ENCODE measurements around the gene NFATC1.

Gene NFATC1

GRCh38 chr18:79400591-79401381 lies 5.1 kb downstream of the NFATC1 start:
- peaks cover 17% of the 10 kb centered on the region for H3K36me3 ChIP-seq (ENCODE audit: control insufficient read depth, insufficient read depth, low read length)
- H3K4me3 ChIP-seq (ENCODE audit: extremely low read depth, insufficient read depth, low read length, poor library complexity, severe bottlenecking), result peak overlapping the region; percentile 56
- peaks cover 46% of the 10 kb centered on the region for H3K4me1 ChIP-seq (ENCODE audit: control insufficient read depth, insufficient read depth, low read length, poor library complexity, severe bottlenecking)
- H3K27ac ChIP-seq (ENCODE audit: low read depth, low read length, severe bottlenecking), result peak overlapping the region; percentile 10
- no peaks in the 10 kb centered on the region for H3K9me3 ChIP-seq (ENCODE audit: control insufficient read depth, low read length)
- 45 to 54% methylated on average over 22 to 30 of the region's 58 CpGs for whole genome bisulfite sequencing, 2 experiments (ENCODE audit: insufficient coverage in 2 of 2)

- peaks cover 24% of the 10 kb centered on the region for H3K36me3 ChIP-seq (ENCODE audit: control insufficient read depth, insufficient read depth, low read length)
- 93 to 94% methylated on average over 29 to 31 of the region's 32 CpGs for WGBS, 2 experiments (ENCODE audit: insufficient coverage in 2 of 2)
- H3K4me3 ChIP-seq (ENCODE audit: extremely low read depth, insufficient read depth, low read length, poor library complexity, severe bottlenecking), result no peak overlapping the region
- H3K27ac ChIP-seq (ENCODE audit: low read depth, low read length, severe bottlenecking), result no peak overlapping the region
- H3K9me3 ChIP-seq (ENCODE audit: control insufficient read depth, low read length), result no peaks in the 10 kb centered on the region
- peaks cover 49% of the 10 kb centered on the region for H3K4me1 ChIP-seq (ENCODE audit: control insufficient read depth, insufficient read depth, low read length, poor library complexity, severe bottlenecking)
Observed at GRCh38 chr18:79401494-79402208, 5.9 kb downstream of the NFATC1 start.

GRCh38 chr18:79402209-79402576 lies 6.5 kb downstream of the NFATC1 start:
- Histone ChIP-seq H3K4me3 (ENCODE audit: extremely low read depth, insufficient read depth, low read length, poor library complexity, severe bottlenecking) (no peak overlapping the region), H3K4me1 (ENCODE audit: control insufficient read depth, insufficient read depth, low read length, poor library complexity, severe bottlenecking) (peaks cover 49% of the 10 kb centered on the region), H3K36me3 (ENCODE audit: control insufficient read depth, insufficient read depth, low read length) (peaks cover 29% of the 10 kb centered on the region), H3K27ac (ENCODE audit: low read depth, low read length, severe bottlenecking) (no peak overlapping the region), H3K9me3 (ENCODE audit: control insufficient read depth, low read length) (no peaks in the 10 kb centered on the region)
- 90 to 94% methylated on average over 15 of the region's 16 CpGs for WGBS, 2 experiments (ENCODE audit: insufficient coverage in 2 of 2)

- 67 to 73% methylated on average over 22 to 26 of the region's 27 CpGs for WGBS, 2 experiments (ENCODE audit: insufficient coverage in 2 of 2)
- Histone ChIP-seq H3K4me3 (ENCODE audit: extremely low read depth, insufficient read depth, low read length, poor library complexity, severe bottlenecking) (no peak overlapping the region), H3K27ac (ENCODE audit: low read depth, low read length, severe bottlenecking) (peak overlapping the region; percentile 59)
Observed at GRCh38 chr18:79402977-79403722, 7.4 kb downstream of the NFATC1 start.

GRCh38 chr18:79403723-79404566 lies 8.2 kb downstream of the NFATC1 start:
- Histone ChIP-seq H3K4me3 (ENCODE audit: extremely low read depth, insufficient read depth, low read length, poor library complexity, severe bottlenecking) (no peak overlapping the region), H3K27ac (ENCODE audit: low read depth, low read length, severe bottlenecking) (peak overlapping the region; percentile 59), H3K4me1 (ENCODE audit: control insufficient read depth, insufficient read depth, low read length, poor library complexity, severe bottlenecking) (peaks cover 44% of the 10 kb centered on the region), H3K9me3 (ENCODE audit: control insufficient read depth, low read length) (no peaks in the 10 kb centered on the region), H3K36me3 (ENCODE audit: control insufficient read depth, insufficient read depth, low read length) (peaks cover 37% of the 10 kb centered on the region)
- 89 to 90% methylated on average over 28 to 29 of the region's 31 CpGs for WGBS, 2 experiments (ENCODE audit: insufficient coverage in 2 of 2)

More at GRCh38 chr18:79402977-79403722, 7.4 kb downstream of the NFATC1 start:
- peaks cover 44% of the 10 kb centered on the region for H3K4me1 ChIP-seq (ENCODE audit: control insufficient read depth, insufficient read depth, low read length, poor library complexity, severe bottlenecking)
- no peaks in the 10 kb centered on the region for H3K9me3 ChIP-seq (ENCODE audit: control insufficient read depth, low read length)
- peaks cover 33% of the 10 kb centered on the region for H3K36me3 ChIP-seq (ENCODE audit: control insufficient read depth, insufficient read depth, low read length)

GRCh38 chr18:79404567-79404910 lies 8.8 kb downstream of the NFATC1 start:
- Histone ChIP-seq H3K27ac (ENCODE audit: low read depth, low read length, severe bottlenecking) (no peak overlapping the region), H3K9me3 (ENCODE audit: control insufficient read depth, low read length) (no peaks in the 10 kb centered on the region), H3K4me1 (ENCODE audit: control insufficient read depth, insufficient read depth, low read length, poor library complexity, severe bottlenecking) (peaks cover 41% of the 10 kb centered on the region), H3K4me3 (ENCODE audit: extremely low read depth, insufficient read depth, low read length, poor library complexity, severe bottlenecking) (no peak overlapping the region), H3K36me3 (ENCODE audit: control insufficient read depth, insufficient read depth, low read length) (peaks cover 42% of the 10 kb centered on the region)
- 92 to 98% methylated on average over 12 of the region's 12 CpGs for WGBS, 2 experiments (ENCODE audit: insufficient coverage in 2 of 2)

GRCh38 chr18:79405019-79405780 lies 9.5 kb downstream of the NFATC1 start:
- Histone ChIP-seq H3K36me3 (ENCODE audit: control insufficient read depth, insufficient read depth, low read length) (peaks cover 49% of the 10 kb centered on the region), H3K9me3 (ENCODE audit: control insufficient read depth, low read length) (no peaks in the 10 kb centered on the region), H3K4me3 (ENCODE audit: extremely low read depth, insufficient read depth, low read length, poor library complexity, severe bottlenecking) (no peak overlapping the region), H3K4me1 (ENCODE audit: control insufficient read depth, insufficient read depth, low read length, poor library complexity, severe bottlenecking) (peaks cover 41% of the 10 kb centered on the region), H3K27ac (ENCODE audit: low read depth, low read length, severe bottlenecking) (no peak overlapping the region)
- 94 to 96% methylated on average over 16 to 23 of the region's 23 CpGs for WGBS, 2 experiments (ENCODE audit: insufficient coverage in 2 of 2)

- no peak overlapping the region for H3K4me3 ChIP-seq (ENCODE audit: extremely low read depth, insufficient read depth, low read length, poor library complexity, severe bottlenecking)
- peaks cover 56% of the 10 kb centered on the region for H3K36me3 ChIP-seq (ENCODE audit: control insufficient read depth, insufficient read depth, low read length)
- WGBS, 2 experiments (ENCODE audit: insufficient coverage in 2 of 2), result 90 to 92% methylated on average over 15 to 24 of the region's 27 CpGs
- H3K27ac ChIP-seq (ENCODE audit: low read depth, low read length, severe bottlenecking), result no peak overlapping the region
- no peaks in the 10 kb centered on the region for H3K9me3 ChIP-seq (ENCODE audit: control insufficient read depth, low read length)
- H3K4me1 ChIP-seq (ENCODE audit: control insufficient read depth, insufficient read depth, low read length, poor library complexity, severe bottlenecking), result peaks cover 41% of the 10 kb centered on the region
Observed at GRCh38 chr18:79405781-79406575, 10.2 kb downstream of the NFATC1 start.

- H3K36me3 ChIP-seq (ENCODE audit: control insufficient read depth, insufficient read depth, low read length), result peaks cover 53% of the 10 kb centered on the region
- WGBS, 2 experiments (ENCODE audit: insufficient coverage in 2 of 2), result 97 to 99% methylated on average over 28 to 30 of the region's 30 CpGs
- no peaks in the 10 kb centered on the region for H3K9me3 ChIP-seq (ENCODE audit: control insufficient read depth, low read length)
- peaks cover 38% of the 10 kb centered on the region for H3K4me1 ChIP-seq (ENCODE audit: control insufficient read depth, insufficient read depth, low read length, poor library complexity, severe bottlenecking)
- no peak overlapping the region for H3K4me3 ChIP-seq (ENCODE audit: extremely low read depth, insufficient read depth, low read length, poor library complexity, severe bottlenecking)
- H3K27ac ChIP-seq (ENCODE audit: low read depth, low read length, severe bottlenecking), result no peak overlapping the region
Observed at GRCh38 chr18:79406708-79407107, 11.0 kb downstream of the NFATC1 start.
